Memory B cell (primary cell): ENCODE measurements around the gene HS3ST3B1.

ENCODE experiments used
- ATAC-seq: fragments of 150-1000 bp; cut with Tn5 transposase; 2 replicates; pipeline ENCODE4 v1.10.0; 2021; ENCODE audit warnings: low read depth, mild to moderate bottlenecking, moderate library complexity
- DNase-seq, 2 donors: peaks; one replicate each; pipeline ENCODE4 v3.0.0; 2022; ENCODE audit warnings: low spot score in 2 of 2
- H3K27ac Mint-ChIP-seq: one replicate; pipeline ENCODE4 v1.8.0; 2022; ENCODE audit warnings: mild to moderate bottlenecking, moderate library complexity, mixed read lengths
- H3K27me3 Mint-ChIP-seq: one replicate; pipeline ENCODE4 v1.8.0; 2022; ENCODE audit warnings: mixed read lengths
- H3K36me3 Mint-ChIP-seq: one replicate; pipeline ENCODE4 v1.8.0; 2022; ENCODE audit warnings: mild to moderate bottlenecking, mixed read lengths
- H3K4me1 Mint-ChIP-seq: one replicate; pipeline ENCODE4 v1.8.0; 2022; ENCODE audit warnings: mixed read lengths
- H3K4me3 Mint-ChIP-seq: one replicate; pipeline ENCODE4 v1.8.0; 2022; ENCODE audit warnings: mild to moderate bottlenecking, moderate library complexity, mixed read lengths
- H3K9me3 Mint-ChIP-seq: one replicate; pipeline ENCODE4 v1.8.0; 2022; ENCODE audit warnings: mixed read lengths

The HS3ST3B1 gene

GRCh38 chr17:14300575-14301278 is at the start of gene HS3ST3B1:
Gene HS3ST3B1, plus strand, starts transcription at chr17:14301081. Its CDS starts 438 bp downstream, at chr17:14301519.
- H3K27ac Mint-ChIP-seq, result peak within 1 kb of the TSS; percentile 72
- H3K27me3 Mint-ChIP-seq, result peaks cover 34% of the 10 kb centered on the region
- H3K9me3 Mint-ChIP-seq, result peaks cover 3% of the 10 kb centered on the region
- no peaks in the 10 kb centered on the region for H3K36me3 Mint-ChIP-seq
- peak; percentile 75 for ATAC-seq
- peak; percentile 75 to 79 for DNase-seq
- peak within 1 kb of the TSS; percentile 85 for H3K4me3 Mint-ChIP-seq
- H3K4me1 Mint-ChIP-seq, result peaks cover 20% of the 10 kb centered on the region

GRCh38 chr17:14261406-14261805 is 39.5 kb upstream of the HS3ST3B1 start:
- Mint-ChIP-seq H3K27ac (no peak overlapping the region), H3K4me3 (no peak overlapping the region), H3K9me3 (peaks cover 2% of the 10 kb centered on the region), H3K36me3 (no peaks in the 10 kb centered on the region), H3K4me1 (no peaks in the 10 kb centered on the region), H3K27me3 (peaks cover 19% of the 10 kb centered on the region)
- ATAC-seq, result no peak
- no peak for DNase-seq

GRCh38 chr17:14268264-14268663 is 32.6 kb upstream of the HS3ST3B1 start:
- Mint-ChIP-seq H3K36me3 (no peaks in the 10 kb centered on the region), H3K9me3 (peaks cover 1% of the 10 kb centered on the region), H3K27ac (no peak overlapping the region), H3K4me1 (no peaks in the 10 kb centered on the region), H3K27me3 (peaks cover 6% of the 10 kb centered on the region), H3K4me3 (no peak overlapping the region)
- DNase-seq (peak in 1 of 2 donors; percentile 2), ATAC-seq (no peak)

GRCh38 chr17:14269473-14269872 is 31.4 kb upstream of the HS3ST3B1 start:
- H3K9me3 Mint-ChIP-seq, result peaks cover 4% of the 10 kb centered on the region
- H3K4me3 Mint-ChIP-seq, result no peak overlapping the region
- peaks cover 7% of the 10 kb centered on the region for H3K27me3 Mint-ChIP-seq
- DNase-seq, result no peak
- H3K27ac Mint-ChIP-seq, result no peak overlapping the region
- ATAC-seq, result no peak
- H3K36me3 Mint-ChIP-seq, result no peaks in the 10 kb centered on the region
- H3K4me1 Mint-ChIP-seq, result no peaks in the 10 kb centered on the region

- ATAC-seq (no peak), DNase-seq (no peak)
- Mint-ChIP-seq H3K36me3 (no peaks in the 10 kb centered on the region), H3K4me1 (no peaks in the 10 kb centered on the region), H3K27ac (no peak overlapping the region), H3K27me3 (peaks cover 8% of the 10 kb centered on the region), H3K9me3 (peaks cover 8% of the 10 kb centered on the region), H3K4me3 (no peak overlapping the region)
Observed at GRCh38 chr17:14270508-14270907, 30.4 kb upstream of the HS3ST3B1 start.

DNA sequence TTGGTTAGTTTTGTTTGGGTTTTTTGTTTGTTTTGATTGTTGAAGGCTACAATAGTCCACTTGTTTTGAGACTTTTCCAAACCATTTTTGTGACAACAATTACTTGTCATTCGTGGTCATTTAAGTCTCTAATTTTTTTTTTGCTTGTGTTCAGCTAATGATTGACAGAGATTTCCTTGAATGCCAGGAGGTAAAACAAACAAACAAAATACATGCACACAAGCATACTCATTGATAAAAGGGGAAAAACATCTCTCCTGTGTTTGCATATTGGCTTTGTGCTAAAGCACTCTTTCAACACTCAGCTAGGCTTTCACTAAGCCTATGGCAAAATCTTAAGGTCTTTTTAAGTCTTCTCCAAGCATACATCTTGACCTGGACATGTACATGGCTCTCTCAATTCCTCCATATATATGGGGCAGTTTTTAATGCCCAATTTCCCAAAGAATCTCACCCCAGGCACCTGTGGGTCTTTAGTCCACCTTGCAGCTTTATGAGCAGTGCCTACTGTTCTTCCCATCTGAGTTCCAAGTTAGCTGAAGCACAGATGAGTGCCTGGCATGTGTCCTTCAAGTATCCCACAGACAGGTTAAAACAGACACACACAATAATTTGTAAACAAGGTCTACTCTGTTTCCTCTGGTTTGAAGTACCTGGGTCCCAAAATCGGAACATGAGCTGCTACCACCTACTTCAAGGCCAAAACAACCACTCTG is 24.2 kb upstream of the HS3ST3B1 start:
- Mint-ChIP-seq H3K36me3 (peaks cover 1% of the 10 kb centered on the region), H3K9me3 (peaks cover 8% of the 10 kb centered on the region), H3K4me3 (no peak overlapping the region), H3K27me3 (peaks cover 18% of the 10 kb centered on the region), H3K27ac (no peak overlapping the region), H3K4me1 (no peaks in the 10 kb centered on the region)
- no peak for DNase-seq
- no peak for ATAC-seq

DNA sequence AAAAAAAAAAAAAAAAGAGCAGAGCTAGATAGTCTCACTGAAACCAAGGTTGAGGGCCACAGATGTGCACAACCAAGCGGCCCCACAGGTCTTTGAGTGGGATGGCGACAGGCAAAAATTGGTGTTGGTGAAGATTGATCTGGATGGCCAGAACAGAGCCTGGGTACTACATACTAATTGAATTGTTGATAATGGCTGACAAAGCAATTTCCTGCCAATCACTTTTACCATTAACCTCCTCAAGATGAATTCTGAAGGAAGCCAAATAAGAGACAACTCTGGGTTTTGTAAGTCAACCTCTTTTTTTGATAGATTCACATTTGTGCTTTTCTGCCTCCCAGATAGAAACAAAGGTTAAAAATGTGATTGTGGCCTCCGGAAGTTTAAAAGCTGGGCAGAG is 19.4 kb upstream of the HS3ST3B1 start:
- Mint-ChIP-seq H3K9me3 (no peaks in the 10 kb centered on the region), H3K36me3 (peaks cover 1% of the 10 kb centered on the region), H3K27ac (no peak overlapping the region), H3K4me3 (no peak overlapping the region), H3K27me3 (peaks cover 34% of the 10 kb centered on the region), H3K4me1 (no peaks in the 10 kb centered on the region)
- DNase-seq (no peak), ATAC-seq (no peak)

- no peaks in the 10 kb centered on the region for H3K4me1 Mint-ChIP-seq
- H3K27me3 Mint-ChIP-seq, result peaks cover 29% of the 10 kb centered on the region
- H3K36me3 Mint-ChIP-seq, result peaks cover 1% of the 10 kb centered on the region
- ATAC-seq, result no peak
- no peak for DNase-seq
- no peak overlapping the region for H3K4me3 Mint-ChIP-seq
- H3K9me3 Mint-ChIP-seq, result no peaks in the 10 kb centered on the region
- no peak overlapping the region for H3K27ac Mint-ChIP-seq
Observed at GRCh38 chr17:14282726-14283125, 18.2 kb upstream of the HS3ST3B1 start.

DNA sequence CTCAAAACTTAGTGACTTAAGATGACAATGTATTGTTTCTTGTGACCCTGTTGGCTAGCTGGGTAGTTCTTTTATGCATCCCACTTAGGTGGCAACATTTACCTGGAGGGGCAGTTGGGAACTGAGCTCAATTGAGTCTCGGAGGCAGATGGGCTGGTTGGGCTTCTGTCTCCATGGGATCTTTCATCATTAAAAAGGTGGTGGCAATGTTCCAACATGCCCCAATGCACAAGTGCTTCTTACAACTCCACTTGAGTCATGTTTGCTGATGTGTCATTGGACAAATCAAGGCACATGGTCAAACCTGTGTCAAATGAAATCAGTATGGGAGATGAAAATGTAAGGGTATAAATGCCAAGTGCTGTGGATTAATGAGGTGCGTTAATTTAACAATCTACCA is 11.7 kb upstream of the HS3ST3B1 start:
- ATAC-seq, result no peak
- H3K9me3 Mint-ChIP-seq, result peaks cover 3% of the 10 kb centered on the region
- H3K36me3 Mint-ChIP-seq, result no peaks in the 10 kb centered on the region
- no peak overlapping the region for H3K27ac Mint-ChIP-seq
- no peaks in the 10 kb centered on the region for H3K4me1 Mint-ChIP-seq
- no peak for DNase-seq
- H3K4me3 Mint-ChIP-seq, result no peak overlapping the region
- peaks cover 20% of the 10 kb centered on the region for H3K27me3 Mint-ChIP-seq

- peaks cover 36% of the 10 kb centered on the region for H3K27me3 Mint-ChIP-seq
- H3K36me3 Mint-ChIP-seq, result no peaks in the 10 kb centered on the region
Observed at GRCh38 chr17:14294876-14295275, 6.0 kb upstream of the HS3ST3B1 start.

DNA sequence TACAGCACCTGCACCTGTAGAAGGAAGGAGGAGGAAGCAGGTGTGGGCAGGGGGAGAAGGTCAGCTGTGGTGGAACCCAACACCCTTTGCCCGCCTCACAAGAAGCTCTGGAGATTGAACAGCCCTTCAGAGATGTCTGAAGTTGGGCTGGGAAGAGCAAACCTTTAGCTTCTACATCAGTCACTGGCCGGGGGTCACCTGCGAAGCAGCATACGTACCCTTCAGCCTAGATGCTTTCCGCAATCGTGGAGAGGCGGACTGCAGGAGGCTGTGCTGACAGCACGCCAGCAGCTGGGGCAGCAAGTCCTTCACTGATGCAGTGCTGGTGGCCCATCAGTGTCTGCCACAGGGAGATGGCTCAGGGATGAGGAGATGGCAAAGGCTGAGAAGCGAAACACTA is 5.2 kb upstream of the HS3ST3B1 start:
- DNase-seq (no peak), ATAC-seq (no peak)
- Mint-ChIP-seq H3K27me3 (peaks cover 40% of the 10 kb centered on the region), H3K4me3 (no peak overlapping the region), H3K27ac (no peak overlapping the region), H3K9me3 (peaks cover 3% of the 10 kb centered on the region), H3K36me3 (no peaks in the 10 kb centered on the region), H3K4me1 (peaks cover 17% of the 10 kb centered on the region)

More at GRCh38 chr17:14294876-14295275, 6.0 kb upstream of the HS3ST3B1 start:
- no peak for DNase-seq
- peaks cover 9% of the 10 kb centered on the region for H3K4me1 Mint-ChIP-seq
- no peak overlapping the region for H3K4me3 Mint-ChIP-seq
- H3K27ac Mint-ChIP-seq, result no peak overlapping the region
- no peak for ATAC-seq
- no peaks in the 10 kb centered on the region for H3K9me3 Mint-ChIP-seq

DNA sequence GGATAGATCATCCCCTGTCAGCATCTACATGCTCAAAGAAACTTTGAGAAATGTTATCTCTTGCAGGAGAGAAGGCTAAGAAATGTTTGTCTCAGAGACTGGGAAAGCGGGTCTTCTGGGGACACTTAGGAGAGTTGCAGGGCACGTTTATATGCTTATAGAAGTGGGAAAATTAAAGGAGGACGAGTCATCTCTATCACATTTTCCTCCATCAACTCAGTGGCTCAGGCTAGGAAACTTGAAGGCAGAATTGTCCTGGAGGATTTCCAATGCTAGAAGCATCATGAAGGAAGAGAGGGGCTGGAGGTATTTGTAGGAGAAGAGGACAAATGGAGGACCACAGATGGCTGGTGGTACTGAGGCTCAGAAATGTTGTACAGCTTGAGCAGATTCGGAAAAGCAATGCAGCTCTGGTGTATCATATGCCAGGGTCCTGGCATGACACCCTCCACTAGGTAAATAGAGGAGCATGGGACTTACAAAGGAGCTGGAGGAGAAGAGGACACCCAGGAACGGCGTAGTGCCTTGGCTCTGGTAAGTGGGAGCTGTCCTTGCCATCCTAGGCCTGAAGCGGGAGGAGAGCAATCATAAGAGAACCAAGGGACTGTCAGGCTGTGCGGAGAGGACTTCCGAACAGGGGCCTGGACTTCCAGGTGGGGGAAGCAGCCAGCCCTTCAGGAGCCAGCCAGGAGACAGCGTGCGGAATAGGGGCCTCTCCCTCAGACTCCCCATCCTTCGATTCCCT is 4.5 kb upstream of the HS3ST3B1 start:
- H3K9me3 Mint-ChIP-seq, result peaks cover 3% of the 10 kb centered on the region
- H3K27me3 Mint-ChIP-seq, result peaks cover 40% of the 10 kb centered on the region
- H3K27ac Mint-ChIP-seq, result no peak overlapping the region
- H3K4me1 Mint-ChIP-seq, result peaks cover 18% of the 10 kb centered on the region
- no peaks in the 10 kb centered on the region for H3K36me3 Mint-ChIP-seq
- no peak for DNase-seq
- no peak for ATAC-seq
- H3K4me3 Mint-ChIP-seq, result peak overlapping the region; percentile 1

GRCh38 chr17:14297161-14297851 is 3.6 kb upstream of the HS3ST3B1 start:
- H3K27ac Mint-ChIP-seq, result no peak overlapping the region
- no peak overlapping the region for H3K4me3 Mint-ChIP-seq
- DNase-seq (no peak), ATAC-seq (no peak)
- H3K9me3 Mint-ChIP-seq, result peaks cover 3% of the 10 kb centered on the region
- peaks cover 21% of the 10 kb centered on the region for H3K4me1 Mint-ChIP-seq
- no peaks in the 10 kb centered on the region for H3K36me3 Mint-ChIP-seq
- H3K27me3 Mint-ChIP-seq, result peaks cover 40% of the 10 kb centered on the region
